ENCODE results near the gene XRN2. TPM values are rescaled to one million over a fixed set of nuclear protein-coding genes. Genes with fewer than 3 reads are reported as not detected.

Gene XRN2
- total and polyA plus RNA-seq, 2 donors (not counting 1 experiment from before 2014, with no cell fraction given), result 19.0 to 46.2 TPM

DNA sequence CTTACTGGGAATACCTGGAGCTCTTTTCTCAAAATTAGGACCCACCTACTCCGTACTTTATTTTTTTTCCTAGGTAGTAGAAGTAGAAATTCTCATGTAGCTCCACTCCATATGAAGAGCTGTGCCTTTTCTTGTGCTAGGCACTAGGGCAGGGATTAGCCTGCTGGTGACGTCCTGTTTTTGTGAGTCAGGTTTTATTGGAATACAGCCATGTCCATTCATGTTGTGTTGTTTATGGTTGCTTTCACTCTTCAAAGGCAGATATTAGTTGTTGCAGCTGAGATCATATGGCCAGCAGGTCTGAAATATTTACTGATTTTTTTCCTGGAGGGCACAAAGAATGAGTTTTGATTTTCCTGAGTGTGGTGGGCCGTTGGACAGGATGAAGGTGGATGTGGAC lies 20.5 kb downstream of the XRN2 start:
- Histone ChIP-seq H3K79me2 (ENCODE audit: control insufficient read depth, insufficient read depth, low read length) (peaks cover 96% of the 10 kb centered on the region), H3K4me1 (ENCODE audit: control insufficient read depth in 2 of 2, insufficient read depth in 2 of 2, low read length in 2 of 2) (peaks cover 10 to 19% of the 10 kb centered on the region in 2 donors), H4K20me1 (ENCODE audit: control insufficient read depth, insufficient read depth, low read length, poor library complexity, severe bottlenecking) (peaks cover 92% of the 10 kb centered on the region), H3K27me3 (replicated peaks in 1 of 4; ENCODE audit: control extremely low read depth in 1 of 4, control insufficient read depth in 3 of 4, insufficient read depth in 4 of 4, low read length in 3 of 4) (no peaks in the 10 kb centered on the region), H3K4me3 (ENCODE audit: control extremely low read depth in 1 of 5, extremely low read depth in 1 of 5, insufficient read depth in 1 of 5, low read depth in 2 of 5, low read length in 4 of 5) (no peak overlapping the region), H3K36me3 (replicated peaks in 1 of 2; ENCODE audit: control extremely low read depth in 1 of 2, control insufficient read depth in 1 of 2, extremely low read depth in 1 of 2, insufficient read depth in 2 of 2, low read length in 1 of 2) (peaks cover 8 to 11% of the 10 kb centered on the region in 2 experiments), H3K9me3 (ENCODE audit: control extremely low read depth in 1 of 3, control insufficient read depth in 2 of 3, insufficient read depth in 1 of 3, low read length in 2 of 3) (peaks cover 12 to 20% (median 17%) of the 10 kb centered on the region in 3 donors), H3K4me2 (replicated peaks; ENCODE audit: low read depth, low read length, poor library complexity, severe bottlenecking) (no peak overlapping the region), H3K27ac (ENCODE audit: low read length in 2 of 2) (no peak overlapping the region), H2AFZ (ENCODE audit: insufficient read depth, low read depth, low read length, poor library complexity, severe bottlenecking) (no peak overlapping the region), H3K9ac (ENCODE audit: low read length) (no peak overlapping the region)
- no peak for DNase-seq
- Mint-ChIP-seq H3K4me3 (no peak overlapping the region), H3K27ac (no peak overlapping the region), H3K4me1 (peaks cover 49% of the 10 kb centered on the region), H3K9me3 (ENCODE audit: insufficient read depth) (peaks cover 4% of the 10 kb centered on the region), H3K27me3 (no peaks in the 10 kb centered on the region)
- no peak for TF ChIP-seq EZH2 (IDR thresholded peaks at IDR 0.05; ENCODE audit: borderline replicate concordance, insufficient read depth, low read depth, low read length, poor library complexity, severe bottlenecking)
- no peak for TF ChIP-seq CTCF (IDR thresholded peaks at IDR 0.05)
- POLR2A ChIA-PET, result no interaction called here
- CTCF ChIA-PET, result no interaction called here
- ATAC-seq (ENCODE audit: low read depth), result no peak
- 83% methylated on average over 1 of the region's 3 CpGs for WGBS (ENCODE audit: insufficient coverage)
- intact Hi-C loops (cut with micrococcal nuclease), result no loop called here

DNA sequence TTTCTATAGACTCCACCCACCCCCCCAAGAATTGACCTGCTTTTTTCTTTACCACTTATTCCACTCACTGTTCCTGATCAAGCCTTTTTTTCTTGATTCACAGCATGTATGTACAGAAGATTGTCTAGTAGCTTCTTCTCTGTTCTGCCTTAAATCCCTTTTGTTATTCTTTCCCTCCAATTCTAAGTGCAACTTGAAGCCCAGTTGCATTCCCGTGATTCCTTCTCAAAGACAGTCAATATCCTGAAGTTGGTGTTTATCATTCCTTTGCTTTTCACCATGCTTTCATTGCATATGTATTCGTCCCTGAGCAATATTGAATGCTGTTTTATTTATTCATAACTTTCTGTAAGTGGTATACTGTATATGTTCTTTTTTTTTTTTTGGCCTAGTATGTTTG lies 21.0 kb downstream of the XRN2 start:
- intact Hi-C loops (cut with micrococcal nuclease), result no loop called here
- Histone ChIP-seq H3K4me2 (replicated peaks; ENCODE audit: low read depth, low read length, poor library complexity, severe bottlenecking) (no peak overlapping the region), H3K4me3 (ENCODE audit: control extremely low read depth in 1 of 5, extremely low read depth in 1 of 5, insufficient read depth in 1 of 5, low read depth in 2 of 5, low read length in 4 of 5) (no peak overlapping the region), H3K27me3 (replicated peaks in 1 of 4; ENCODE audit: control extremely low read depth in 1 of 4, control insufficient read depth in 3 of 4, insufficient read depth in 4 of 4, low read length in 3 of 4) (no peaks in the 10 kb centered on the region), H2AFZ (ENCODE audit: insufficient read depth, low read depth, low read length, poor library complexity, severe bottlenecking) (no peak overlapping the region), H4K20me1 (ENCODE audit: control insufficient read depth, insufficient read depth, low read length, poor library complexity, severe bottlenecking) (peaks cover 90% of the 10 kb centered on the region), H3K79me2 (ENCODE audit: control insufficient read depth, insufficient read depth, low read length) (peaks cover 91% of the 10 kb centered on the region), H3K36me3 (replicated peaks in 1 of 2; ENCODE audit: control extremely low read depth in 1 of 2, control insufficient read depth in 1 of 2, extremely low read depth in 1 of 2, insufficient read depth in 2 of 2, low read length in 1 of 2) (peaks cover 8 to 16% of the 10 kb centered on the region in 2 experiments), H3K27ac (ENCODE audit: low read length in 2 of 2) (no peak overlapping the region), H3K9me3 (ENCODE audit: control extremely low read depth in 1 of 3, control insufficient read depth in 2 of 3, insufficient read depth in 1 of 3, low read length in 2 of 3) (peaks cover 11 to 20% (median 17%) of the 10 kb centered on the region in 3 donors), H3K9ac (ENCODE audit: low read length) (no peak overlapping the region), H3K4me1 (ENCODE audit: control insufficient read depth in 2 of 2, insufficient read depth in 2 of 2, low read length in 2 of 2) (peaks cover 10 to 19% of the 10 kb centered on the region in 2 donors)
- no peak for TF ChIP-seq EZH2 (IDR thresholded peaks at IDR 0.05; ENCODE audit: borderline replicate concordance, insufficient read depth, low read depth, low read length, poor library complexity, severe bottlenecking)
- no peak for TF ChIP-seq CTCF (IDR thresholded peaks at IDR 0.05)
- DNase-seq, result no peak
- CTCF ChIA-PET, result interaction anchor here (1.4 kb wide), 1 partner anchor 12 kb away, joined by 4 read pairs; no protein-coding TSS in a partner anchor
- no peak for ATAC-seq (ENCODE audit: low read depth)
- no CpG with 5 or more reads among the region's 2 CpGs for WGBS (ENCODE audit: insufficient coverage)
- H3K27me3 Mint-ChIP-seq, result no peaks in the 10 kb centered on the region
- POLR2A ChIA-PET, result no interaction called here
- H3K9me3 Mint-ChIP-seq (ENCODE audit: insufficient read depth), result peaks cover 4% of the 10 kb centered on the region
- H3K4me1 Mint-ChIP-seq, result peaks cover 48% of the 10 kb centered on the region
- no peak overlapping the region for H3K27ac Mint-ChIP-seq
- no peak overlapping the region for H3K4me3 Mint-ChIP-seq
